Type B pancreatic cell (in vitro differentiated cells): ENCODE data around the gene PTTG2. TPM values are rescaled to one million over a fixed set of nuclear protein-coding genes. Genes with fewer than 3 reads are reported as not detected.
A peak's percentile ranks its signal among the peaks of the same experiment; 100 is the strongest.

Experiments
- DNase-seq: peaks from one replicate; pipeline ENCODE4 v3.0.0; 2021; ENCODE audit warnings: mixed read lengths; ENCODE audit not compliant: unreplicated experiment; ENCODE audit errors: extremely low spot score
- H3K27ac Mint-ChIP-seq: 2 replicates; pipeline ENCODE4 v1.8.0; 2021; ENCODE audit warnings: mild to moderate bottlenecking, mixed read lengths
- H3K27me3 Mint-ChIP-seq: 2 replicates; pipeline ENCODE4 v1.8.0; 2021; ENCODE audit warnings: mixed read lengths
- H3K36me3 Mint-ChIP-seq: 2 replicates; pipeline ENCODE4 v1.8.0; 2021; ENCODE audit warnings: mixed read lengths
- H3K4me1 Mint-ChIP-seq: one replicate; pipeline ENCODE4 v1.8.0; 2021; ENCODE audit warnings: mixed read lengths; ENCODE audit not compliant: unreplicated experiment
- H3K4me3 Mint-ChIP-seq: 2 replicates; pipeline ENCODE4 v1.8.0; 2021; ENCODE audit warnings: mild to moderate bottlenecking, mixed read lengths
- H3K9me3 Mint-ChIP-seq: 2 replicates; pipeline ENCODE4 v1.8.0; 2021; ENCODE audit warnings: mixed read lengths
- total RNA-seq: library from RNA; stranded (reverse); gene quantifications from 2 replicates; pipeline ENCODE4 v1.2.1, GENCODE V29; 2021; ENCODE audit warnings: low replicate concordance
- TF ChIP-seq, protein P1 (sequence below): fragments of 200-600 bp; sonication (generic); conservative IDR thresholded peaks from 2 replicates; pipeline ENCODE4 v1.5.0; 2021; ENCODE audit warnings: antibody characterized with exemption, mild to moderate bottlenecking

The PTTG2 gene
- total RNA-seq, 1 donor from 2014 or later, result not detected

DNA sequence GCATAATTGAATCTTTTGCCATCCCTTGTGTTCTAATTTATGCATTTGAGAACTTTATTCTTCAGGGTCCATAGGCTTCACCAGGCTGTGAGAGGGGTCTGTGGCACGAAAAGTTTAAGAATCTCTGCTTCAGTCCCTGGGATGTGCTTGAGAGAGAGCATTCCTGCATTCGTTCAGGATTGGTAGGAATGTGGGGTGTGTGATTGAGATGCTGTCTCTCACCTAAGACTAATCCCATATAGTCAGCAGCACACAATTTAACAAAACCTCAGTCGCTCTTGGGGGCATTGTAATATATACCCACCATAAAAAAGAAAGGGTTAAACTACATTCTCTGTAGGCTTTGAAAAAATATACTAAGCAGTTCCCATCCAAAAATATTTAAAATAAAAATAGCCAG lies 41.7 kb downstream of the PTTG2 start:
- Mint-ChIP-seq H3K4me1 (peaks cover 36% of the 10 kb centered on the region), H3K27ac (no peak overlapping the region)
- TF ChIP-seq, protein P1, sequence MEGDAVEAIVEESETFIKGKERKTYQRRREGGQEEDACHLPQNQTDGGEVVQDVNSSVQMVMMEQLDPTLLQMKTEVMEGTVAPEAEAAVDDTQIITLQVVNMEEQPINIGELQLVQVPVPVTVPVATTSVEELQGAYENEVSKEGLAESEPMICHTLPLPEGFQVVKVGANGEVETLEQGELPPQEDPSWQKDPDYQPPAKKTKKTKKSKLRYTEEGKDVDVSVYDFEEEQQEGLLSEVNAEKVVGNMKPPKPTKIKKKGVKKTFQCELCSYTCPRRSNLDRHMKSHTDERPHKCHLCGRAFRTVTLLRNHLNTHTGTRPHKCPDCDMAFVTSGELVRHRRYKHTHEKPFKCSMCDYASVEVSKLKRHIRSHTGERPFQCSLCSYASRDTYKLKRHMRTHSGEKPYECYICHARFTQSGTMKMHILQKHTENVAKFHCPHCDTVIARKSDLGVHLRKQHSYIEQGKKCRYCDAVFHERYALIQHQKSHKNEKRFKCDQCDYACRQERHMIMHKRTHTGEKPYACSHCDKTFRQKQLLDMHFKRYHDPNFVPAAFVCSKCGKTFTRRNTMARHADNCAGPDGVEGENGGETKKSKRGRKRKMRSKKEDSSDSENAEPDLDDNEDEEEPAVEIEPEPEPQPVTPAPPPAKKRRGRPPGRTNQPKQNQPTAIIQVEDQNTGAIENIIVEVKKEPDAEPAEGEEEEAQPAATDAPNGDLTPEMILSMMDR, result no peak

DNA sequence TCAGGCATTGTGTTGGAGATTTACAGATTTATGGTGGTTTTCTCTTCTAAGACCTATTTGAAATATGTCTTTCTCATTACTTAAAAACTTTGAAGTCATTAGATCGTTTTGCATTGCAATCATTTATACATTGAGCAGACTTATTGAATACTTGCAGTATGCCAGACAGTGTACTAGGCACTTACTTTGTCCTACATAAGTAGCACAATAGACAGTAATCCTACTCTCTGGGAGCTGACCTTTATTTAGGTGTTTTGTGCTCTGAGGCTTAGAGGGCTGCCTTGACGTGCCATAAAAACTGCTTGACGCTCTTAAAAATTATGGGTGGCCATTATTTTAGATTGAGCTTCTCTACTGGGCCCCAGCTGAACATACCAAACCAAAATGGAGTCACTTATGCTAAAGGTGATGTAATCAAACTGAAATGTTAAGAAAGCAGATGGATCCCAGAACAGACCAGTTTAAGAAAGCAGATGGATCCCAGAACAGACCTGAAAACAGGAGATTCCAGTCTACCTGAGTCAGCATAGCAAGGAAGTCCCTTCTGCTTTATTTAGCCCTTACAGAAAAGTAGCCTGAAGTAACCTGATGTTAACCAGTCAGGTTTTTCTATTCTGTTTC lies 42.4 kb downstream of the PTTG2 start:
- Mint-ChIP-seq H3K27ac (peak overlapping the region; percentile 52), H3K4me1 (peaks cover 36% of the 10 kb centered on the region), H3K9me3 (no peaks in the 10 kb centered on the region), H3K4me3 (no peak overlapping the region), H3K36me3 (peaks cover 2% of the 10 kb centered on the region), H3K27me3 (no peaks in the 10 kb centered on the region)
- no peak for DNase-seq
- TF ChIP-seq, protein P1, result no peak

More for the DNA sequence above, 41.7 kb downstream of the PTTG2 start:
- no peak for DNase-seq
- Mint-ChIP-seq H3K27me3 (no peaks in the 10 kb centered on the region), H3K9me3 (no peaks in the 10 kb centered on the region), H3K4me3 (no peak overlapping the region), H3K36me3 (no peaks in the 10 kb centered on the region)

DNA sequence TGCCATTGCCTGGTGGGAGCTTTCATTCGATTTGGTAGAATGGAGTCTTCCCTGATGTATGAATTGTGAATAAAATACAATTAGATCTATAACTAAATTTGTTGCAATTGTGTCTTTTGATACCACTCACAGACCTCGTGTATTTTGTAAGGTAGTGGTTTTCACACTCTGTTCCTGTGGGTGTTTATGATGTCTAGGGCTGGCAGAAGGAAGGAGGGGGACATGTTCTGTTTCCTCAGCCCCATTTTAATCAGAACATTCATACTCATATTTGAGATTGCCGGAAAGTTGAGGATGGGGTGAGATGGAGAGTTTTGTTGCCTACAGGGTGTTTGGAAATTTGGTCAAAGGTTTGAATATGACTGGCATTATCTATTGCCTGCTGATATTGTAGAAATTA lies 42.9 kb downstream of the PTTG2 start:
- peaks cover 33% of the 10 kb centered on the region for H3K4me1 Mint-ChIP-seq
- no peak overlapping the region for H3K4me3 Mint-ChIP-seq
- DNase-seq, result no peak
- H3K27ac Mint-ChIP-seq, result peak overlapping the region; percentile 52
- H3K27me3 Mint-ChIP-seq, result no peaks in the 10 kb centered on the region
- peaks cover 4% of the 10 kb centered on the region for H3K36me3 Mint-ChIP-seq
- TF ChIP-seq, protein P1, result no peak
- no peaks in the 10 kb centered on the region for H3K9me3 Mint-ChIP-seq

DNA sequence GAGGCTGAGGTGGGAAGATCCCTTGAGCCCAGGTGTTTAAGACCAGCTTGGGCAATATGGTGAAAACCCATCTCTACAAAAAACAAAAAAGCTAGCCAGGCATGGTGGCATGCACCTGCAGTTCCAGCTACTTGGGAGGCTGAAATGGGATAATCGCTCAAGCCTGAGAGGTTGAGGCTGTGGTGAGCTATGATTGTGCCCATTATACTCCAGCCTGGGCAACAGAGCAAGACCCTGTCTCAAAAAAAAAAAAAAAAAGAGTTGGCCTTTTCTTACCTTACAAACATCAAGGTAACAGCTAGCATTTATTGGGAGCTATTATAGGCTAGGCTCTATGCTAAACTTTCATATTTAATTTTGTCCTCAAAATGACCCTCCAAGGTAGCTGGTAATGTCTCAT lies 43.4 kb downstream of the PTTG2 start:
- TF ChIP-seq, protein P1, result no peak
- Mint-ChIP-seq H3K4me1 (peaks cover 37% of the 10 kb centered on the region), H3K27ac (no peak overlapping the region), H3K27me3 (no peaks in the 10 kb centered on the region), H3K4me3 (no peak overlapping the region), H3K36me3 (peaks cover 4% of the 10 kb centered on the region), H3K9me3 (no peaks in the 10 kb centered on the region)
- no peak for DNase-seq

DNA sequence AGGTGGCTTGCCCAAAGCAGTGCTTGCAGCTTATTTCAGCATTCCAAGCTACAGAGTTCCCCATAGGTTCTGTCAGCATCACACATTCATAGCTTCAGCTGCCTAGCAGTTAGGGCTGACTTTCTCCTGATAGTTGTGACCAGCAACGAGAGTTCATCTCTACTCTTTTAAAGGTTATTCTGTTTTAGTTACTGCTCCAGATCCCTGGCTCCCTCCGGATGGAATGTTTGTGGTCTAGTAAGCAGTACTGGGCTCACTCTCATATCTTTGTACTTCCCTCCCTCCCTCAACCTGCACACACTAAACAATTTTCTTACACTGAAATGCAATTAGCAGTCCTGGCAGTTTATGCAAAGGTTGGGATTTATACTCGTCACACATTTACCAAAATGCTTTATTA lies 43.9 kb downstream of the PTTG2 start:
- H3K9me3 Mint-ChIP-seq, result no peaks in the 10 kb centered on the region
- no peak for DNase-seq
- peaks cover 42% of the 10 kb centered on the region for H3K4me1 Mint-ChIP-seq
- TF ChIP-seq, protein P1, result no peak
- H3K4me3 Mint-ChIP-seq, result no peak overlapping the region
- peaks cover 4% of the 10 kb centered on the region for H3K36me3 Mint-ChIP-seq
- peak overlapping the region; percentile 3 for H3K27ac Mint-ChIP-seq
- H3K27me3 Mint-ChIP-seq, result no peaks in the 10 kb centered on the region
